ENCODE results near the gene SH2D6.

- TF ChIP-seq, protein P1, sequence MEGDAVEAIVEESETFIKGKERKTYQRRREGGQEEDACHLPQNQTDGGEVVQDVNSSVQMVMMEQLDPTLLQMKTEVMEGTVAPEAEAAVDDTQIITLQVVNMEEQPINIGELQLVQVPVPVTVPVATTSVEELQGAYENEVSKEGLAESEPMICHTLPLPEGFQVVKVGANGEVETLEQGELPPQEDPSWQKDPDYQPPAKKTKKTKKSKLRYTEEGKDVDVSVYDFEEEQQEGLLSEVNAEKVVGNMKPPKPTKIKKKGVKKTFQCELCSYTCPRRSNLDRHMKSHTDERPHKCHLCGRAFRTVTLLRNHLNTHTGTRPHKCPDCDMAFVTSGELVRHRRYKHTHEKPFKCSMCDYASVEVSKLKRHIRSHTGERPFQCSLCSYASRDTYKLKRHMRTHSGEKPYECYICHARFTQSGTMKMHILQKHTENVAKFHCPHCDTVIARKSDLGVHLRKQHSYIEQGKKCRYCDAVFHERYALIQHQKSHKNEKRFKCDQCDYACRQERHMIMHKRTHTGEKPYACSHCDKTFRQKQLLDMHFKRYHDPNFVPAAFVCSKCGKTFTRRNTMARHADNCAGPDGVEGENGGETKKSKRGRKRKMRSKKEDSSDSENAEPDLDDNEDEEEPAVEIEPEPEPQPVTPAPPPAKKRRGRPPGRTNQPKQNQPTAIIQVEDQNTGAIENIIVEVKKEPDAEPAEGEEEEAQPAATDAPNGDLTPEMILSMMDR (IDR thresholded peaks at IDR 0.05) = no peak
- no peak for TF ChIP-seq ZFX (IDR thresholded peaks at IDR 0.05; ENCODE audit: borderline replicate concordance)
Measured at GRCh38 chr2:85388878-85389538, 29.5 kb upstream of the SH2D6 start.

Data from 22Rv1 (cell line).